ENCODE measurements around the gene EYA4. TPM values are rescaled to one million over a fixed set of nuclear protein-coding genes. Genes with fewer than 3 reads are reported as not detected.

EYA4 gene, protein sequence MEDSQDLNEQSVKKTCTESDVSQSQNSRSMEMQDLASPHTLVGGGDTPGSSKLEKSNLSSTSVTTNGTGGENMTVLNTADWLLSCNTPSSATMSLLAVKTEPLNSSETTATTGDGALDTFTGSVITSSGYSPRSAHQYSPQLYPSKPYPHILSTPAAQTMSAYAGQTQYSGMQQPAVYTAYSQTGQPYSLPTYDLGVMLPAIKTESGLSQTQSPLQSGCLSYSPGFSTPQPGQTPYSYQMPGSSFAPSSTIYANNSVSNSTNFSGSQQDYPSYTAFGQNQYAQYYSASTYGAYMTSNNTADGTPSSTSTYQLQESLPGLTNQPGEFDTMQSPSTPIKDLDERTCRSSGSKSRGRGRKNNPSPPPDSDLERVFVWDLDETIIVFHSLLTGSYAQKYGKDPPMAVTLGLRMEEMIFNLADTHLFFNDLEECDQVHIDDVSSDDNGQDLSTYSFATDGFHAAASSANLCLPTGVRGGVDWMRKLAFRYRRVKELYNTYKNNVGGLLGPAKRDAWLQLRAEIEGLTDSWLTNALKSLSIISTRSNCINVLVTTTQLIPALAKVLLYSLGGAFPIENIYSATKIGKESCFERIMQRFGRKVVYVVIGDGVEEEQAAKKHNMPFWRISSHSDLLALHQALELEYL
- total RNA-seq (2014; rRNA removed; shearing (Covaris generic)) (not detected in 2 replicates), total RNA-seq (2022) (not detected in 2 replicates), Bru-seq, nascent RNA (percentile 6 among the genes with signal in this experiment), BruChase-seq, experiment 1, labeled RNA remaining after a 6-hour chase (percentile 2 among the genes with signal in this experiment), BruChase-seq, experiment 2, labeled RNA remaining after a 2-hour chase (percentile 4 among the genes with signal in this experiment)
- long read RNA-seq: 0 reads

DNA sequence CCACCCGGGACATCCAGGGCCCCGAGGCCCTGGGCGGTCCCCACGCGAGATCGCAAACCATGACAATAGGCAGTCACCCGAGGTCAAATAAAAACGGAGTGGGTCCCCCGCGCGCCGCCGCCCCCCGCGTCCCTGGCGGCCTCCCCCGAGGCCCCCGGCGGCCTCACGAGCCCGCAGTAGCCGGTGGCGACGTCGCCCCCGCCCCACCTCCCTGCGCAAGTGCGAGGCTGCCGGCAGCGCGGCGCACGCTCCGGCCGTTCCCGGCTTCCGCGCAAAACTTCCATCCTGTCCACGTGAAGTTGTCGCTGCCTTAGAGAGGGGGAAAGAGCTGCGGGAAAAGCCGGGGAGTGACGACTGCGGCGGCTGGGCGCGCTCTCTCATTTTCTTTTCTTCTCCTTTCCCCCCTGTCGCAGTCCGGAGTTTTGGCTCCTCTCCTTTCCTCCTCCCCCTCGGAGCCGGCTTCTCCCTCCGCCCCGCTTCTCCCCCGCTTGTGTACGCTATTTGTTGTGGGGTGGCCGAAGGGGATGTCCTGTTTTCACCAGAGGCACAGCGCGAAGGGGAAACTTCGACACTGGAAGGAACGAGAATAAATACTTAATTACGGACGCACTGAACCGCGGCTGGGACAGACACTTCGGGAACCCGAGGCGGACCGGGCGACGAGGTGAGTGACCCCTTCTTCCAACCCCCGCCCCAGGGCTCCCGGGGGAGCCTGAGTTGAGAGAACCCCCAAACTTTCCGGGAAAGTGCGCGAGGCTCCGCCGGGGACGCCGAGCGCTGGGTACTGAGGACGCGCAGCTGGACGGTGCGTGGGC is at the start of gene EYA4:
Gene EYA4 (plus strand): TSS at position 272 of the 815 bp plus-strand sequence. CDS start 33,424 bp downstream, outside the sequence.
- no TSS peak for BruUV-seq (replicated peaks)
- POLR2A ChIA-PET: no interaction called here
- H3K9me3 ChIP-seq (ENCODE audit: low read length): no peaks in the 10 kb centered on the region
- CTCF ChIA-PET (ENCODE audit: unreplicated experiment): no interaction called here
- no peak for DNase-seq (ENCODE audit: low spot score)
- no peak within 1 kb of the TSS for H3K4me3 ChIP-seq (ENCODE audit: low read depth, low read length, poor library complexity, severe bottlenecking)
- intact Hi-C loops (cut with micrococcal nuclease; ENCODE audit: unreplicated experiment): no loop called here
- H4K20me1 ChIP-seq (ENCODE audit: insufficient read depth, low read length): no peaks in the 10 kb centered on the region
- no peaks in the 10 kb centered on the region for H3K36me3 ChIP-seq (ENCODE audit: insufficient read depth, low read length)
- no peak within 1 kb of the TSS for H3K4me2 ChIP-seq (ENCODE audit: low read length)
- no peaks in the 10 kb centered on the region for H3K4me1 ChIP-seq (ENCODE audit: insufficient read depth, low read length, poor library complexity, severe bottlenecking)
- no peak within 1 kb of the TSS for H3K27ac ChIP-seq (ENCODE audit: low read depth, low read length, poor library complexity, severe bottlenecking)
- H3K79me2 ChIP-seq (ENCODE audit: insufficient read depth, low read depth, low read length): no peaks in the 10 kb centered on the region
- H2AFZ ChIP-seq (ENCODE audit: low read length): no peak within 1 kb of the TSS
- no peaks in the 10 kb centered on the region for H3K9me2 ChIP-seq (ENCODE audit: insufficient read depth, low read length)
- TF ChIP-seq EZH2phosphoT487 (IDR thresholded peaks at IDR 0.05; ENCODE audit: borderline replicate concordance, low read depth, low read length): no peak
- TF ChIP-seq, protein P1, sequence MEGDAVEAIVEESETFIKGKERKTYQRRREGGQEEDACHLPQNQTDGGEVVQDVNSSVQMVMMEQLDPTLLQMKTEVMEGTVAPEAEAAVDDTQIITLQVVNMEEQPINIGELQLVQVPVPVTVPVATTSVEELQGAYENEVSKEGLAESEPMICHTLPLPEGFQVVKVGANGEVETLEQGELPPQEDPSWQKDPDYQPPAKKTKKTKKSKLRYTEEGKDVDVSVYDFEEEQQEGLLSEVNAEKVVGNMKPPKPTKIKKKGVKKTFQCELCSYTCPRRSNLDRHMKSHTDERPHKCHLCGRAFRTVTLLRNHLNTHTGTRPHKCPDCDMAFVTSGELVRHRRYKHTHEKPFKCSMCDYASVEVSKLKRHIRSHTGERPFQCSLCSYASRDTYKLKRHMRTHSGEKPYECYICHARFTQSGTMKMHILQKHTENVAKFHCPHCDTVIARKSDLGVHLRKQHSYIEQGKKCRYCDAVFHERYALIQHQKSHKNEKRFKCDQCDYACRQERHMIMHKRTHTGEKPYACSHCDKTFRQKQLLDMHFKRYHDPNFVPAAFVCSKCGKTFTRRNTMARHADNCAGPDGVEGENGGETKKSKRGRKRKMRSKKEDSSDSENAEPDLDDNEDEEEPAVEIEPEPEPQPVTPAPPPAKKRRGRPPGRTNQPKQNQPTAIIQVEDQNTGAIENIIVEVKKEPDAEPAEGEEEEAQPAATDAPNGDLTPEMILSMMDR (conservative IDR thresholded peaks at IDR 0.05; ENCODE audit: low read length): no peak

DNA sequence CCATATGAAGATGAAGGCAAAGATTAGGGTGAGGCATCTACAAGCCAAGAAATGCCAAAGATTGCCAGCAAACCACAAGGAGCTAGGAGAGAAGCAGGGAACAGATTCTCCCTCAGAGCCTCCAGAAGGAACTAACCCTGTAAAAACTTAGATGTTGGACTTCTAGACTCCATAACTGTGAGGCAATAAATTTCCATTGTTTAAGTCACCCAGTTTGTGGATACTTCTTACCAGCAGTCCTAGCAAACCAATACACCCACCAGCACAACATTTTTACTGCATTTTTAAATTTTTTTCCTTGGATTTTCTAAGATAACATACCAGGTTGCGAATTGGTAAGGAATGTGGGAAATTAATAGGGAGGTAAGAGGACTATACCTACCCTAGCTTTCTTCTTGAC is 47.8 kb upstream of the EYA4 start:
- H3K9me3 ChIP-seq (ENCODE audit: low read length): no peaks in the 10 kb centered on the region
- CTCF ChIA-PET (ENCODE audit: unreplicated experiment): no interaction called here
- intact Hi-C loops (cut with micrococcal nuclease; ENCODE audit: unreplicated experiment): no loop called here

More for the DNA sequence above, 47.8 kb upstream of the EYA4 start:
- Histone ChIP-seq H3K79me2 (ENCODE audit: insufficient read depth, low read depth, low read length) (no peaks in the 10 kb centered on the region), H4K20me1 (ENCODE audit: insufficient read depth, low read length) (no peaks in the 10 kb centered on the region), H3K4me2 (ENCODE audit: low read length) (no peak overlapping the region), H3K27ac (ENCODE audit: low read depth, low read length, poor library complexity, severe bottlenecking) (no peak overlapping the region), H3K4me3 (ENCODE audit: low read depth, low read length, poor library complexity, severe bottlenecking) (no peak overlapping the region), H2AFZ (ENCODE audit: low read length) (no peak overlapping the region), H3K4me1 (ENCODE audit: insufficient read depth, low read length, poor library complexity, severe bottlenecking) (no peaks in the 10 kb centered on the region), H3K9me2 (ENCODE audit: insufficient read depth, low read length) (no peaks in the 10 kb centered on the region), H3K36me3 (ENCODE audit: insufficient read depth, low read length) (no peaks in the 10 kb centered on the region)
- DNase-seq (ENCODE audit: low spot score): no peak
- POLR2A ChIA-PET: no interaction called here
- BruUV-seq (replicated peaks): no TSS peak
- TF ChIP-seq EZH2phosphoT487 (IDR thresholded peaks at IDR 0.05; ENCODE audit: borderline replicate concordance, low read depth, low read length): no peak
- TF ChIP-seq, protein P1 (conservative IDR thresholded peaks at IDR 0.05; ENCODE audit: low read length): no peak

Data from OCI-LY7 (cell line).